GM12865 (cell line): Measurements from ENCODE around the gene TESK2.
"Not testable (repeated sequence)": the region's sequence is repeated elsewhere in the genome, so short reads cannot be mapped to it uniquely, and the experiment has no call there.

Experiments
- DNase-seq: peaks from one replicate; pipeline ENCODE4 v3.0.0; 2010; ENCODE audit warnings: low read depth
- H3K4me3 ChIP-seq: 2 replicates; pipeline ENCODE4 v1.5.1; 2011; ENCODE audit warnings: mild to moderate bottlenecking, low read depth, low read length, control low read depth
- TF ChIP-seq, protein P1 (sequence below): IDR thresholded peaks from 2 replicates; pipeline ENCODE4 v1.5.1; 2011; ENCODE audit warnings: low read length, control low read depth, low read depth, inconsistent platforms; ENCODE audit not compliant: insufficient read depth; ENCODE audit errors: missing control alignments

Gene TESK2

DNA sequence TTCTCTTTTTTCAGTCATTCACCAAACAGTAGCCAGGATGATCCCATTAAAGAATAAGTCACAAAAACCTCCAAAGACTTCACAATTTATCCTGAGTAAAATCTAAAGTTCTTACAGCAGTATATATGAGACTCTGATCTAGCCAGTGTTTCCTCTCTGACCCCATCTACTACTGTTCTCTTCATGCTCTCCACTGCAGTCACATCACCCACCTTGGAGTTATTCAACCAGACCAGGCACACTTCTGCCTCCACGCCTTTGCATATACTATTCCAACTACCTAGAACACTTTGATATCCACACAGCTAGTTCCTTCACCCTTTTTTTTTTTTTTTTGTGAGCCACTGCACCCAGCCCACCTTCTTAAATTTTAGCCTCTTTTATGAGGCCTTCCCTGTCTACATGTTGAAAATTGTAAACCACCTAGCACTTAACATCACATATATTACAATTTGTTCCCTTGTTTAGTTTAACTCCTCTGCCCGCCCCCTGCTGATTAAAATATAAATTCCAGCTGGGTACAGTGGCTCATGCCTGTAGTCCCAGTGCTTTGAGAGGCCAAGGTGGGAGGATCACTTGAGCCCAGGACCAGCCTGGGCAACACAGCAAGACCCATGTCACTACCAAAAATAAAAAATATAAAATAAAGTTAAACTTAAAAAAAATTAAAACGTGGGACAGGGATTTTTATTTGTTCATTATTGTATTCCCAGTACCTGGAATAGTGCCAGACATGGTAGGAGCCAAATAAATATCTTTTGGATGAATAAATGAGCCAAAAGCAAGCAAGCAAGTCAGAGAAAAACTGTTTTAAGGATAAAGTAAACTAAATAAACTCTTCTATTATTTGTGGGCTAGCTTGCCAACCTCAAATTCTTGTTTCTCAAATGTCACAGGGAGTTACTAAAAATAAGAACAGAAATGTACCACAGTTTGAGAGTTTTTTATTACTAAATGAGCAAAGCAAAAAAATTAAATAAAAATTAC is 115.6 kb downstream of the TESK2 start:
- TF ChIP-seq, protein P1, sequence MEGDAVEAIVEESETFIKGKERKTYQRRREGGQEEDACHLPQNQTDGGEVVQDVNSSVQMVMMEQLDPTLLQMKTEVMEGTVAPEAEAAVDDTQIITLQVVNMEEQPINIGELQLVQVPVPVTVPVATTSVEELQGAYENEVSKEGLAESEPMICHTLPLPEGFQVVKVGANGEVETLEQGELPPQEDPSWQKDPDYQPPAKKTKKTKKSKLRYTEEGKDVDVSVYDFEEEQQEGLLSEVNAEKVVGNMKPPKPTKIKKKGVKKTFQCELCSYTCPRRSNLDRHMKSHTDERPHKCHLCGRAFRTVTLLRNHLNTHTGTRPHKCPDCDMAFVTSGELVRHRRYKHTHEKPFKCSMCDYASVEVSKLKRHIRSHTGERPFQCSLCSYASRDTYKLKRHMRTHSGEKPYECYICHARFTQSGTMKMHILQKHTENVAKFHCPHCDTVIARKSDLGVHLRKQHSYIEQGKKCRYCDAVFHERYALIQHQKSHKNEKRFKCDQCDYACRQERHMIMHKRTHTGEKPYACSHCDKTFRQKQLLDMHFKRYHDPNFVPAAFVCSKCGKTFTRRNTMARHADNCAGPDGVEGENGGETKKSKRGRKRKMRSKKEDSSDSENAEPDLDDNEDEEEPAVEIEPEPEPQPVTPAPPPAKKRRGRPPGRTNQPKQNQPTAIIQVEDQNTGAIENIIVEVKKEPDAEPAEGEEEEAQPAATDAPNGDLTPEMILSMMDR: no peak
- no peak overlapping the region for H3K4me3 ChIP-seq

DNA sequence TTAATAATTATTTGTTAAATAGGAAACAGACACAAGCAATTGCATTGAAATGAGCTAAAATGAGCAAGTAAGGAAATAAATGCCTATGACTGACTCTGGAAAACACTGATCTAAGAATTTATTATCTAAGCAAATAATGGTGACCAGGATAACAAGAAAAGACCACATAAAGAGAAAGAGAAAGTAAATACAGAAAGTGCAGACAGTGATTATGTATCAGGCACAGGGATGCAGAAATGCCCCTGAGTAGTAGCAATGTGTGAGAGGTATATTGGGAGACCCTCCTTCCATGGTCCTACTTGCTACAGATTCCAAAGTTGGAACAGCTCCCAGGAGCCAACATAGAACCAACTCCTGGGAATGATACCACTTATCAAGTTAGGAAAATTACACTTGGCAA is 117.4 kb downstream of the TESK2 start:
- DNase-seq: no peak
- TF ChIP-seq, protein P1: no peak
- no peak overlapping the region for H3K4me3 ChIP-seq

More for the DNA sequence above, 115.6 kb downstream of the TESK2 start:
- peak; percentile 30 for DNase-seq

DNA sequence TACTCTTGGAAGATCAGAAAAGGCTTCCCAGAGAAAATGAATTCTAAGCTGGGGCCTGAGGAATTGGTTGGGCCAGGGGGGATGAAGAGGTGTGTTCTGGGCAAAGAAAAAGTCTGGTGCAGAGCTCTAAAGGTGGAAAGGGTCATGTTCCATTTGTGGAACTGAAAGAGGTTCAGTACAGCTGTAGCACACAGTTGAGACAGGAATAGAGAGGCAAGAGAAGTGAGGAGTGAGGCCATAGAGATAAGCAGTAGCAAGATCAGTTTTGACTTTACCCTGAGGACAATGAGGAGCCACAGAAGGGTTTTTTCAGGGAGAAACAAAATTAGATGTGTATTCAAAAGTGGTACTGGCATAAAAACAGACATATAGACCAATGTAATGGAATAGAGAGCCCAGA is 120.4 kb downstream of the TESK2 start:
- TF ChIP-seq, protein P1: no peak
- DNase-seq: peak; percentile 69
- H3K4me3 ChIP-seq: no peak overlapping the region

DNA sequence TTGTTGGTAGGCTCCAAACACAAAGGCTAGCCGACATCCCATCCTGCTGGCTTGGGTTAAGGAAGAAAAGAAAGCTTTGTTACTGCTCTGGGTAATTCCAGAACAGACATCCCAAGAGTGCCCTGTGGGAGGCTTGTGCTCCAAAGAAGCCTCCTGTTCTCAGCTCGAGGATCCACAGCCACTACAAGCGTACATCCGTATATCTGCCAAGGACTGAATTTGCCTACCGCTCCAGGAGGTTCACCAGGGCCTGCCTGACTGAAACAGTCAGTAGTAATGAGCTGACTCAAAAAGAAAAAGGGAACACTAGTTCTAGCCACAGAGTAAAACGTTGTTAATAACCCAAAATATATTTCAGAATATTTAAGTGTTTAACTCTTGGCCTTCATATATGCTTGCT is 125.9 kb downstream of the TESK2 start:
- TF ChIP-seq, protein P1: no peak
- H3K4me3 ChIP-seq: no peak overlapping the region
- peak; percentile 77 for DNase-seq

DNA sequence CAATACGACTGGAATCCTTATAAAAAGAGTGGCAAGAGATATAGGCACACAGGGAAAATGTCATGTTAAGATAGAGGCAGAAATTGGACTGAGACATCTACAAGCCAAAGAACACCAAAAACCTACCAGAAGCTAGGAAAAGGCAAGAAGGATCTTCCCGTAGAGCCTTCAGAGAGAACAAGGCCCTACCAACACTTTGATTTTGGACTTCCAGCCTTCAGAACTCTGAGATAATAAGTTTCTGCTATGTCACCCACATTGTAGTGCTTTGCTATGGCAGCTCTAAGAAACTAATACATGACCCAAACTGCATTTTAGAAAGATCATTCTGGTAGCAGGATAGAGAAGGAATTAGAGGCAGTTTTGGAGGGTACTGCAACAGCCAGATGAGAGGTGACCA is 126.7 kb downstream of the TESK2 start:
- no peak overlapping the region for H3K4me3 ChIP-seq
- TF ChIP-seq, protein P1: no peak
- no peak for DNase-seq

DNA sequence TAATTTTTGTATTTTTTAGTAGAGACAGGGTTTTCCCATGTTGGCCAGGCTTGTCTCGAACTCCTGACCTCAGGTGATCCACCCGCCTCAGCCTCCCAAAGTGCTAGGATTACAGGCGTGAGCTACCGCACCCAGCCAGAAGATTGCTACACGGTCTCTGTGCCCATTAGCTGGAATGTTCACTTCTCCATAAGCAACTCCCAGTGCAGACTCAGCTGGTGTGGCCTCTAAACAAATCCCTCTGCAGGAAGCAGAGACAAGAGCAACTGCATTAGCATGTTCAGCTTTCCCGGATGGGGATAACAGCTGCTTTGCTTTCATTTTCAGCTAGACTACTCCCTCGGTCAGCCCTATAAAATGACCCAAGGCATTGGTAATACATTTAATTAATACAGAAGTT is 130.0 kb downstream of the TESK2 start:
- DNase-seq, H3K4me3 ChIP-seq: not testable (repeated sequence)

DNA sequence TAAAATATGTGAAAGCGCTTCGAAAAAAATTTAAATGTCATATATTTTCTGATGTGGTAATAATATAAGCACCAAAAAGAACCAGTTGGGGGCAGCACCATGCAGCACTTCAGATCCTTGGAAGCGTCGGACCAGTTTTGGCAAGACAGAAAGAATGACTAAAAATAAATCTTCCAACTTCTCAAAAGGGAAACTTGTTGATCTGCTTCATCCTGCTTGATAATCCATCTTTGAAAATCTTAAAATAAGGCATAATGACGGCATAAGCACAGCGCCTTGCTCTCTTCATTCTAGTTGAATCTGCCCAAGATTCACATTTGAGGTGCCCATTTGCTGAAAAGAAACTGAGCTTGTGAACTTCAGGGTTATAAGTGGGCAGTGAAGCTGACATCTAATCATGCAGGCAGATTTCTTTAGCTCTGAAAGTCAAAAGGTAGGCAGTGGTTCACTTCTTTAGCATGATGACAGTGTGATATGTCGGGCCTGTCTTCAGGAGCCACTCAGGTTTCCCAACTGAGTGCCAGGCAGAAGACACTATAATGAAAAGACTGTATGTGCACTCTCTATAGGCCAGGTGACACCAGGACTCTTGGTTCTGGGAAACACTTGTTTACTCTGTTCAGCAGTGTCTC is 131.0 kb downstream of the TESK2 start:
- H3K4me3 ChIP-seq: no peak overlapping the region
- peak; percentile 78 for DNase-seq
- TF ChIP-seq, protein P1: peak; percentile 53
